Astrocyte (in vitro differentiated cells and primary cell): ENCODE results near the gene RAP1GAP. TPM values are rescaled to one million over a fixed set of nuclear protein-coding genes. Genes with fewer than 3 reads are reported as not detected.

ENCODE experiments used
- DNase-seq: peaks from one replicate; pipeline ENCODE4 v3.0.0-alpha.2; 2010; ENCODE audit warnings: low read depth
- FAIRE-seq: peaks from 2 replicates; lab custom pipeline; 2011; peaks lifted over from hg19 to GRCh38; lab: Jason Lieb, UNC
- H2AFZ ChIP-seq: 2 replicates; pipeline ENCODE4 v1.6.0; 2012; ENCODE audit warnings: low read depth, low read length, inconsistent platforms
- H3K27ac ChIP-seq: 2 replicates; pipeline ENCODE4 v1.5.1; 2011; ENCODE audit warnings: low read depth, low read length, inconsistent platforms
- H3K27me3 ChIP-seq: 2 replicates; pipeline ENCODE4 v1.6.0; 2011; ENCODE audit warnings: low read length, inconsistent platforms; ENCODE audit not compliant: insufficient read depth
- H3K36me3 ChIP-seq: 2 replicates; pipeline ENCODE4 v1.5.1; 2011; ENCODE audit warnings: low read length, inconsistent platforms; ENCODE audit not compliant: insufficient read depth
- H3K4me1 ChIP-seq: 2 replicates; pipeline ENCODE4 v1.5.1; 2011; ENCODE audit warnings: low read length, inconsistent platforms; ENCODE audit not compliant: insufficient read depth
- H3K4me2 ChIP-seq: 2 replicates; pipeline ENCODE4 v1.6.0; 2012; ENCODE audit warnings: low read length, inconsistent platforms
- H3K4me3 ChIP-seq: 2 replicates; pipeline ENCODE4 v1.5.1; 2011; ENCODE audit warnings: low read depth, mild to moderate bottlenecking, low read length, inconsistent platforms; ENCODE audit not compliant: insufficient read depth
- H3K79me2 ChIP-seq: 2 replicates; pipeline ENCODE4 v1.6.0; 2012; ENCODE audit warnings: mild to moderate bottlenecking, low read length, inconsistent platforms; ENCODE audit not compliant: insufficient read depth
- H3K9ac ChIP-seq: 2 replicates; pipeline ENCODE4 v1.6.0; 2012; ENCODE audit warnings: mild to moderate bottlenecking, low read length, inconsistent platforms
- H3K9me3 ChIP-seq: 2 replicates; pipeline ENCODE4 v1.5.1; 2012; ENCODE audit warnings: low read depth, mild to moderate bottlenecking, low read length, inconsistent platforms; ENCODE audit not compliant: insufficient read depth
- H4K20me1 ChIP-seq: 2 replicates; pipeline ENCODE4 v1.6.0; 2012; ENCODE audit warnings: low read length, inconsistent platforms; ENCODE audit not compliant: insufficient read depth
- H3K27ac Mint-ChIP-seq: one replicate; pipeline ENCODE4 v1.8.0; 2021; ENCODE audit warnings: mild to moderate bottlenecking, mixed read lengths; ENCODE audit not compliant: unreplicated experiment
- H3K27me3 Mint-ChIP-seq: one replicate; pipeline ENCODE4 v1.8.0; 2021; ENCODE audit warnings: low read depth, mixed read lengths; ENCODE audit not compliant: unreplicated experiment
- H3K36me3 Mint-ChIP-seq: one replicate; pipeline ENCODE4 v1.8.0; 2021; ENCODE audit warnings: low read depth, mixed read lengths; ENCODE audit not compliant: unreplicated experiment
- H3K4me1 Mint-ChIP-seq: one replicate; pipeline ENCODE4 v1.8.0; 2021; ENCODE audit warnings: low read depth, mixed read lengths; ENCODE audit not compliant: unreplicated experiment
- H3K4me3 Mint-ChIP-seq: one replicate; pipeline ENCODE4 v1.8.0; 2021; ENCODE audit warnings: mild to moderate bottlenecking, moderate library complexity, mixed read lengths; ENCODE audit not compliant: unreplicated experiment
- H3K9me3 Mint-ChIP-seq: one replicate; pipeline ENCODE4 v1.8.0; 2021; ENCODE audit warnings: mild to moderate bottlenecking, mixed read lengths; ENCODE audit not compliant: unreplicated experiment
- CTCF ChIP-seq: IDR thresholded peaks from 2 replicates; pipeline ENCODE4 v1.5.1; 2011; ENCODE audit warnings: low read depth, mild to moderate bottlenecking, inconsistent platforms, low read length, moderate library complexity; ENCODE audit not compliant: insufficient read depth
- EZH2 ChIP-seq: IDR thresholded peaks from 2 replicates; pipeline ENCODE4 v1.6.1; 2012; ENCODE audit warnings: mild to moderate bottlenecking, low read length, inconsistent platforms; ENCODE audit not compliant: insufficient read depth
- total RNA-seq: library from RNA; stranded (reverse); gene quantifications from 2 replicates; pipeline ENCODE4 v1.2.1, GENCODE V29; 2021

The RAP1GAP gene
- total RNA-seq, 1 donor from 2014 or later, result 3.2 TPM

GRCh38 chr1:21619375-21619947, 49.7 kb downstream of the RAP1GAP start:
- Histone ChIP-seq H4K20me1 (peaks cover 5% of the 10 kb centered on the region), H3K4me3 (no peak overlapping the region), H3K79me2 (no peaks in the 10 kb centered on the region), H3K27ac (no peak overlapping the region), H3K9me3 (no peaks in the 10 kb centered on the region), H3K4me2 (no peak overlapping the region), H2AFZ (no peak overlapping the region), H3K9ac (no peak overlapping the region), H3K36me3 (no peaks in the 10 kb centered on the region), H3K4me1 (no peaks in the 10 kb centered on the region), H3K27me3 (peaks cover 13% of the 10 kb centered on the region)
- H3K4me3 Mint-ChIP-seq, result no peak overlapping the region
- H3K4me1 Mint-ChIP-seq, result peaks cover 2% of the 10 kb centered on the region
- FAIRE-seq, result no peak
- H3K36me3 Mint-ChIP-seq, result peaks cover 8% of the 10 kb centered on the region
- TF ChIP-seq CTCF (no peak), EZH2 (no peak)
- H3K27me3 Mint-ChIP-seq, result peaks cover 36% of the 10 kb centered on the region
- no peaks in the 10 kb centered on the region for H3K9me3 Mint-ChIP-seq
- no peak for DNase-seq
- no peak overlapping the region for H3K27ac Mint-ChIP-seq

GRCh38 chr1:21618561-21619374, 50.4 kb downstream of the RAP1GAP start:
- H3K27ac Mint-ChIP-seq, result no peak overlapping the region
- H3K4me1 Mint-ChIP-seq, result peaks cover under 1% of the 10 kb centered on the region
- TF ChIP-seq CTCF (no peak), EZH2 (no peak)
- Histone ChIP-seq H3K36me3 (no peaks in the 10 kb centered on the region), H3K27ac (no peak overlapping the region), H4K20me1 (peaks cover 5% of the 10 kb centered on the region), H3K9me3 (no peaks in the 10 kb centered on the region), H3K4me2 (no peak overlapping the region), H3K79me2 (no peaks in the 10 kb centered on the region), H3K4me1 (no peaks in the 10 kb centered on the region), H3K9ac (no peak overlapping the region), H3K4me3 (no peak overlapping the region), H3K27me3 (peaks cover 16% of the 10 kb centered on the region), H2AFZ (no peak overlapping the region)
- no peaks in the 10 kb centered on the region for H3K9me3 Mint-ChIP-seq
- peaks cover 3% of the 10 kb centered on the region for H3K36me3 Mint-ChIP-seq
- H3K4me3 Mint-ChIP-seq, result no peak overlapping the region
- FAIRE-seq, result no peak
- DNase-seq, result no peak
- peaks cover 40% of the 10 kb centered on the region for H3K27me3 Mint-ChIP-seq

GRCh38 chr1:21618059-21618458, 51.1 kb downstream of the RAP1GAP start:
- H3K27me3 ChIP-seq, result peaks cover 19% of the 10 kb centered on the region
- H3K4me3 ChIP-seq, result no peak overlapping the region
- no peak for FAIRE-seq
- H3K9me3 ChIP-seq, result no peaks in the 10 kb centered on the region
- no peak overlapping the region for H3K27ac Mint-ChIP-seq
- peaks cover 5% of the 10 kb centered on the region for H4K20me1 ChIP-seq
- no peak overlapping the region for H3K27ac ChIP-seq
- no peak for DNase-seq
- H3K9me3 Mint-ChIP-seq, result no peaks in the 10 kb centered on the region
- TF ChIP-seq EZH2 (no peak), CTCF (no peak)
- no peak overlapping the region for H3K4me2 ChIP-seq
- no peaks in the 10 kb centered on the region for H3K4me1 ChIP-seq
- H3K36me3 ChIP-seq, result no peaks in the 10 kb centered on the region
- H3K4me1 Mint-ChIP-seq, result no peaks in the 10 kb centered on the region
- peaks cover 3% of the 10 kb centered on the region for H3K36me3 Mint-ChIP-seq
- peaks cover 45% of the 10 kb centered on the region for H3K27me3 Mint-ChIP-seq
- no peak overlapping the region for H3K9ac ChIP-seq
- no peak overlapping the region for H3K4me3 Mint-ChIP-seq
- H2AFZ ChIP-seq, result no peak overlapping the region
- H3K79me2 ChIP-seq, result no peaks in the 10 kb centered on the region
